HG02852 (cell line): Measurements from ENCODE around the gene BCL10.
A peak's percentile ranks its signal among the peaks of the same experiment; 100 is the strongest.

Source experiments
- ATAC-seq: cut with Tn5 transposase; IDR thresholded peaks from one replicate; pipeline ENCODE4 v1.9.1; 2021; ENCODE audit warnings: mild to moderate bottlenecking, moderate library complexity; ENCODE audit not compliant: unreplicated experiment

The BCL10 gene

GRCh38 chr1:85300140-85300539, 23.7 kb upstream of the BCL10 start:
- ATAC-seq, result no peak

GRCh38 chr1:85297855-85298629, 21.6 kb upstream of the BCL10 start:
- ATAC-seq, result peak; percentile 84

GRCh38 chr1:85297538-85297854, 21.1 kb upstream of the BCL10 start:
- no peak for ATAC-seq

- ATAC-seq, result no peak
These were observed 20.5 kb upstream of the BCL10 start for GRCh38 chr1:85296980-85297379.

- ATAC-seq, result no peak
These were observed 19.2 kb upstream of the BCL10 start for GRCh38 chr1:85295654-85296053.

GRCh38 chr1:85295006-85295431, 18.6 kb upstream of the BCL10 start:
- no peak for ATAC-seq

GRCh38 chr1:85290826-85291225, 14.4 kb upstream of the BCL10 start:
- no peak for ATAC-seq

- peak; percentile 67 for ATAC-seq
These were observed 13.5 kb upstream of the BCL10 start for GRCh38 chr1:85289848-85290335.

- ATAC-seq, result peak; percentile 21
These were observed 12.9 kb upstream of the BCL10 start for GRCh38 chr1:85289207-85289847.

- ATAC-seq, result no peak
These were observed 7.8 kb upstream of the BCL10 start for GRCh38 chr1:85284202-85284601.

- no peak for ATAC-seq
These were observed 7.2 kb upstream of the BCL10 start for GRCh38 chr1:85283475-85284199.

- ATAC-seq, result no peak
These were observed 6.0 kb upstream of the BCL10 start for GRCh38 chr1:85282424-85282823.

- ATAC-seq, result no peak
These were observed 4.2 kb upstream of the BCL10 start for GRCh38 chr1:85280636-85281035.

- no peak for ATAC-seq
These were observed 3.1 kb upstream of the BCL10 start for GRCh38 chr1:85279458-85280080.

GRCh38 chr1:85278853-85279314, 2.5 kb upstream of the BCL10 start:
- peak; percentile 30 for ATAC-seq

GRCh38 chr1:85277802-85278201, 1.4 kb upstream of the BCL10 start:
- ATAC-seq, result no peak

GRCh38 chr1:85276978-85277639, 677 bp upstream of the BCL10 start:
- no peak for ATAC-seq

GRCh38 chr1:85275701-85276214, 674 bp downstream of the BCL10 start:
- ATAC-seq, result peak; percentile 19

- ATAC-seq, result no peak
These were observed 1.4 kb downstream of the BCL10 start for GRCh38 chr1:85274969-85275453.

- ATAC-seq, result no peak
These were observed 3.0 kb downstream of the BCL10 start for GRCh38 chr1:85273397-85273796.
